Nephron (organoid): ENCODE data around the gene SEC24D.

Experiments
- H3K27ac Mint-ChIP-seq, 3 experiments: 2 replicates each; pipeline ENCODE4 v1.8.0; 2020; ENCODE audit warnings: mixed read lengths in 3 of 3, mild to moderate bottlenecking in 2 of 3, moderate library complexity in 1 of 3
- H3K27me3 Mint-ChIP-seq: 2 replicates; pipeline ENCODE4 v1.8.0; 2021; ENCODE audit warnings: low read depth, mild to moderate bottlenecking, moderate library complexity, mixed read lengths
- H3K36me3 Mint-ChIP-seq: 2 replicates; pipeline ENCODE4 v1.8.0; 2020; ENCODE audit warnings: low read depth, mixed read lengths
- H3K4me1 Mint-ChIP-seq: 2 replicates; pipeline ENCODE4 v1.8.0; 2020; ENCODE audit warnings: mixed read lengths
- H3K4me3 Mint-ChIP-seq, 3 experiments: 2 replicates each; pipeline ENCODE4 v1.8.0; 2020; ENCODE audit warnings: mild to moderate bottlenecking in 3 of 3, mixed read lengths in 3 of 3, moderate library complexity in 2 of 3
- H3K9me3 Mint-ChIP-seq: 2 replicates; pipeline ENCODE4 v1.8.0; 2020; ENCODE audit warnings: mixed read lengths
- TF ChIP-seq, protein P1 (sequence below), 3 experiments: fragments of 200-600 bp; sonication (generic); IDR thresholded peaks; one replicate each; pipeline ENCODE4 v1.5.0; 2021; ENCODE audit warnings: antibody characterized with exemption in 3 of 3; ENCODE audit not compliant: unreplicated experiment in 3 of 3

Gene SEC24D

DNA sequence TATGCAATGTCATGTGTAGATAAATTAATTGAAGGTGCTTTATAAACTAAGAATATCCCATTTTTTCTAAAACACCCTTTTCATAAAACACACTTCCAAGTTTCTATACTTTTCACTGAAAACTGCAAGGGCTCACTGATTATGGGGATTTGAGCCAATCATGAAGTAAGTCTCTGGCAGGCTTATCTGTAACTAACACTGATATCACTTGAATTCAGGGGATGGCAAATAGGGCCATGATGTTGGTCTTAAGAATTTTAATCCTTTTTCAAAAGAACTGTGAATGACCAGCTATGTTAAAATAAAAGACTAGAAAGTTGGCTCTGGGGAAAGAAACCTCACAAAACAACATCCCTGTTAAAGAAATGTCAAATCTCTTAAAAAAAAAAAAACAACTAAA lies 13.0 kb upstream of the SEC24D start:
- H3K36me3 Mint-ChIP-seq = no peaks in the 10 kb centered on the region
- peaks cover 5% of the 10 kb centered on the region for H3K27me3 Mint-ChIP-seq
- H3K9me3 Mint-ChIP-seq = no peaks in the 10 kb centered on the region
- no peak overlapping the region for H3K27ac Mint-ChIP-seq
- TF ChIP-seq, protein P1, sequence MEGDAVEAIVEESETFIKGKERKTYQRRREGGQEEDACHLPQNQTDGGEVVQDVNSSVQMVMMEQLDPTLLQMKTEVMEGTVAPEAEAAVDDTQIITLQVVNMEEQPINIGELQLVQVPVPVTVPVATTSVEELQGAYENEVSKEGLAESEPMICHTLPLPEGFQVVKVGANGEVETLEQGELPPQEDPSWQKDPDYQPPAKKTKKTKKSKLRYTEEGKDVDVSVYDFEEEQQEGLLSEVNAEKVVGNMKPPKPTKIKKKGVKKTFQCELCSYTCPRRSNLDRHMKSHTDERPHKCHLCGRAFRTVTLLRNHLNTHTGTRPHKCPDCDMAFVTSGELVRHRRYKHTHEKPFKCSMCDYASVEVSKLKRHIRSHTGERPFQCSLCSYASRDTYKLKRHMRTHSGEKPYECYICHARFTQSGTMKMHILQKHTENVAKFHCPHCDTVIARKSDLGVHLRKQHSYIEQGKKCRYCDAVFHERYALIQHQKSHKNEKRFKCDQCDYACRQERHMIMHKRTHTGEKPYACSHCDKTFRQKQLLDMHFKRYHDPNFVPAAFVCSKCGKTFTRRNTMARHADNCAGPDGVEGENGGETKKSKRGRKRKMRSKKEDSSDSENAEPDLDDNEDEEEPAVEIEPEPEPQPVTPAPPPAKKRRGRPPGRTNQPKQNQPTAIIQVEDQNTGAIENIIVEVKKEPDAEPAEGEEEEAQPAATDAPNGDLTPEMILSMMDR (IDR thresholded peaks at IDR 0.05; ENCODE audit: unreplicated experiment in 3 of 3) = no peak
- no peak overlapping the region for H3K4me3 Mint-ChIP-seq
- H3K4me1 Mint-ChIP-seq = peaks cover 13% of the 10 kb centered on the region

GRCh38 chr4:118848242-118848641 lies 12.3 kb upstream of the SEC24D start:
- Mint-ChIP-seq H3K27ac (no peak overlapping the region), H3K36me3 (no peaks in the 10 kb centered on the region), H3K4me3 (no peak overlapping the region), H3K9me3 (no peaks in the 10 kb centered on the region), H3K27me3 (peaks cover 5% of the 10 kb centered on the region), H3K4me1 (peaks cover 13% of the 10 kb centered on the region)
- TF ChIP-seq, protein P1 (IDR thresholded peaks at IDR 0.05; ENCODE audit: unreplicated experiment in 3 of 3) = no peak

DNA sequence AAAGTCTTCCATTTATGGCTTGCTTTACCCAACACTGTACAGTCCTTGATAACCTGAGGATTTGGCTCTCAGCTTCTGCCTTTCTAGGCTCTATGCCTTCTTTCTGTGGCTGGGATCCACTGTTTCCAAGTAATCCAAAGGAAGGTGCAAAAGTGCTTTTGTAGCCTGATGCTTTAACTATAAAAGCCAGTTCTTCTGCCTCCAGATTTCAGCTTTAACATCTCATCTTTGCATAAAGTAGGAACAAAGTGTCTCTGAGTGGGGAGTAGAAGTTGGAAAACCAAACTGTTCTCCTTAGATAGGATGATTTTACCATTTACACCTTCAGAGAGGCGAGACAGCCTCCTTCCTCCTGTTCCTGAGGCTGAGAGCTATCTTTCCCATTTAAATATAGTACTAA lies 11.1 kb upstream of the SEC24D start:
- Mint-ChIP-seq H3K4me3 (no peak overlapping the region), H3K27ac (no peak overlapping the region), H3K9me3 (no peaks in the 10 kb centered on the region), H3K27me3 (peaks cover 5% of the 10 kb centered on the region), H3K36me3 (no peaks in the 10 kb centered on the region), H3K4me1 (peaks cover 13% of the 10 kb centered on the region)
- TF ChIP-seq, protein P1 (IDR thresholded peaks at IDR 0.05; ENCODE audit: unreplicated experiment in 3 of 3) = no peak

DNA sequence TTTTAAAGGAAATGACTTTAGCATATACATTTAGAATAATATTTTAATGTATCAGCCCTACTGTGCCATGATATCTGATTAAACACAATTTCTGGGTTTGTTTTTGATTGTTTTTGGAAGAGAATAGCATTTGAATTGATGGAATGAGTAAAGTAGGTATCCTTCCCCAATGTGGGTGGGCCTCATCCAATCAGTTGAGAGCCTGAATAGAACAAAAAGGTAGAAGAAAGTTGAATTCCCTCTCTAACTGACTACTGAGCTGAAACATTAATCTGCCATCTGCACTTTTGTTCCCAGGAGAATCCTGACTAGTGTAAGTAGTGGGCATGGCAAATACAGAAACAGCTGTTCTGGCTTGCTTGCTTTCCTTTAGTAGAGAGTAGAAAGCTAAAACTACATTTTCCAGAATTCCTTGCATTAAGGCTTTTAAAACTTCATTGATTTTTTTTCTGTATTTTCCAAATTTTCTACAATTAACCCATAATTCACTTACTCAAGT lies 9.7 kb upstream of the SEC24D start:
- Mint-ChIP-seq H3K27me3 (peaks cover 5% of the 10 kb centered on the region), H3K4me3 (no peak overlapping the region), H3K36me3 (no peaks in the 10 kb centered on the region), H3K9me3 (no peaks in the 10 kb centered on the region), H3K4me1 (peaks cover 10% of the 10 kb centered on the region), H3K27ac (no peak overlapping the region)
- TF ChIP-seq, protein P1 (IDR thresholded peaks at IDR 0.05; ENCODE audit: unreplicated experiment in 3 of 3) = no peak

GRCh38 chr4:118843237-118843636 lies 7.3 kb upstream of the SEC24D start:
- H3K27ac Mint-ChIP-seq = no peak overlapping the region
- TF ChIP-seq, protein P1 (IDR thresholded peaks at IDR 0.05; ENCODE audit: unreplicated experiment in 3 of 3) = no peak
- H3K4me3 Mint-ChIP-seq = no peak overlapping the region
- no peaks in the 10 kb centered on the region for H3K36me3 Mint-ChIP-seq
- H3K27me3 Mint-ChIP-seq = peaks cover 5% of the 10 kb centered on the region
- no peaks in the 10 kb centered on the region for H3K9me3 Mint-ChIP-seq
- H3K4me1 Mint-ChIP-seq = peaks cover 18% of the 10 kb centered on the region

DNA sequence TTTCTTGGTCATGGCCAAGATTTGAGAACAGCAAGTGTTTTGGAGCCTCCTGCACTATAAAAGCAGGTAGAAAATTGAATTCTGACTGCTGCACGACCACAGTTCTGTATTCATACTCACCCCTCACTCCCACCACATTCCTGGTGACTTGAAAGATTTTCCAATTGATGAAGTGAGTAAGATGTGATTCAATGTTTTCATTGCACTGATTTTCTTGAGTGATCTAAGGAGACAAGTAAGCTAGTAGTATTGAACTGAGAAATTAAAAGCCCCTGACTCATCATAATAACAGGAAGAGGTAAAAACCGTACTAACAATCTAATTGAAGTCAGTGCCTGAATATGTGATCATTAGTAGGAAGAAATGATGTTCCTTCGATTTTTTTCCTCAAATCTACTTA lies 6.1 kb upstream of the SEC24D start:
- H3K36me3 Mint-ChIP-seq = no peaks in the 10 kb centered on the region
- TF ChIP-seq, protein P1 (IDR thresholded peaks at IDR 0.05; ENCODE audit: unreplicated experiment in 3 of 3) = no peak
- H3K4me1 Mint-ChIP-seq = peaks cover 20% of the 10 kb centered on the region
- peaks cover 5% of the 10 kb centered on the region for H3K27me3 Mint-ChIP-seq
- H3K27ac Mint-ChIP-seq = no peak overlapping the region
- H3K4me3 Mint-ChIP-seq = no peak overlapping the region
- no peaks in the 10 kb centered on the region for H3K9me3 Mint-ChIP-seq
